DND-41 (cell line): Measurements from ENCODE around the gene CKAP4.

ENCODE experiments used
- EZH2 ChIP-seq: IDR thresholded peaks from 3 replicates; pipeline ENCODE4 v1.6.1; 2012; ENCODE audit warnings: borderline replicate concordance, low read depth, mild to moderate bottlenecking, moderate library complexity, low read length, inconsistent platforms; ENCODE audit not compliant: severe bottlenecking
- TF ChIP-seq, protein P1 (sequence below): IDR thresholded peaks from 2 replicates; pipeline ENCODE4 v1.5.1; 2012; ENCODE audit warnings: borderline replicate concordance, low read length, moderate library complexity, mild to moderate bottlenecking; ENCODE audit not compliant: poor library complexity, severe bottlenecking; ENCODE audit errors: extremely low read depth

DNA sequence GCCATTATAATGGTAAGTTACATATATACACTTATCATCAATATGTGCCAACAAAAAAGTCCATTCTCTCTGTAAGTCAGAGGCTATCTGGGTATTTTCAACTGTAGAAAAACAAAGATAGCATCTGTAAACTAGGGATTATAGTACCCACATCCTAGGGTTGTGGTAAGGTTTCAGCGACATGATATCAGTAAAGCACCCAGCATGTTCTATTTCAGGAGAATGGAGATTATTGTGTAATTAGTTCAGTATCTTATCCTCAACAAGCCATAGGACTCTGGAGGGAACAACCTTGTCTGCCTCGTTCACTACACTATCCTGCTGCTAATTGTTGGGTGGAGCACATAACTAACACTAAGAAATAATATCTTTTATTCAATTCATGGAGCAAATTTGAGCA is 19.7 kb upstream of the CKAP4 start:
- TF ChIP-seq, protein P1, sequence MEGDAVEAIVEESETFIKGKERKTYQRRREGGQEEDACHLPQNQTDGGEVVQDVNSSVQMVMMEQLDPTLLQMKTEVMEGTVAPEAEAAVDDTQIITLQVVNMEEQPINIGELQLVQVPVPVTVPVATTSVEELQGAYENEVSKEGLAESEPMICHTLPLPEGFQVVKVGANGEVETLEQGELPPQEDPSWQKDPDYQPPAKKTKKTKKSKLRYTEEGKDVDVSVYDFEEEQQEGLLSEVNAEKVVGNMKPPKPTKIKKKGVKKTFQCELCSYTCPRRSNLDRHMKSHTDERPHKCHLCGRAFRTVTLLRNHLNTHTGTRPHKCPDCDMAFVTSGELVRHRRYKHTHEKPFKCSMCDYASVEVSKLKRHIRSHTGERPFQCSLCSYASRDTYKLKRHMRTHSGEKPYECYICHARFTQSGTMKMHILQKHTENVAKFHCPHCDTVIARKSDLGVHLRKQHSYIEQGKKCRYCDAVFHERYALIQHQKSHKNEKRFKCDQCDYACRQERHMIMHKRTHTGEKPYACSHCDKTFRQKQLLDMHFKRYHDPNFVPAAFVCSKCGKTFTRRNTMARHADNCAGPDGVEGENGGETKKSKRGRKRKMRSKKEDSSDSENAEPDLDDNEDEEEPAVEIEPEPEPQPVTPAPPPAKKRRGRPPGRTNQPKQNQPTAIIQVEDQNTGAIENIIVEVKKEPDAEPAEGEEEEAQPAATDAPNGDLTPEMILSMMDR = no peak
- no peak for TF ChIP-seq EZH2
